ENCODE results near the gene CPT1B.

The CPT1B gene

DNA sequence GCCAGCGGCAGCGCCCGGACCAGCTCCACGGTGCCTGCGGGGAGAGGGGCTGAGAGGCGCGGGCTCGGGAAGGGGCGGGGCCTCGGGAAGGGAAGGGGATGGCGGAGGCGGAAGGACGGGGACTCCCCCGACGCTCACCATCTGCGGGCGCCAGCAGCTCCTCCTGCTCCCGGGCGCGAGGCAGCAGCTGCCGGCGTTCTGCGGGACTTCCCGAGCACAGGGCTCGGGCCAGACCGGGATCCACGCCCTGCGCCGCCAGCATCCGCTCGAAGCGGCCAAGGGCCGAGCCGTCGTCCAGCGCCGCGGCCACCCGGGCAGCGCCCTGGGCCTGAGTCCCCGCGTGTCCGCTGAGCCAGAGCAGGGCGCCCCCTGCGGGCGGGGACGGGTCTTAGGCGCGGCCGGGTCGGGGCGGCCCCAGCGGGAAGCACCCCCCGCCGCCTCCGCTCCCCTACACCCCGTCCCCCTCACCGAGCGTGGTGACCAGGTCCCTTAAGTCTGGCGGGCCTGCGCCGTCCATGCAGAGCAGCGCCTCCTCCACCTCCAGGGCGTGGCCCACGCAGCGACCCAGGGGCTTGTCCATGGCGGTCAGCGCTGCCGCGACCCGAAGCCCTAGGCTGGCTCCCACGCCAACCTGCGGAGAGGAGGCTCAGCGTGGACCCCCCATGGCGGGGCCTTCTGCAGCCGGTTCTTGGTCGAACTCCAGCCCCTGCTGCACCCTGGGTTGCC, 52.0 kb downstream of the CPT1B start (continued):
- TF ChIP-seq ZNF280C (tag by site-specific recombination; IDR thresholded peaks at IDR 0.05) (no peak), ZNF354C (tag by site-specific recombination; IDR thresholded peaks at IDR 0.05; ENCODE audit: borderline replicate concordance, low read depth) (no peak), KLF16 (tag by site-specific recombination; IDR thresholded peaks at IDR 0.05) (peak; percentile 56; the same call in 1 of the 2 replicates), OSR2 (tag by site-specific recombination; IDR thresholded peaks at IDR 0.05) (peak; percentile 21; the same call in 1 of the 2 replicates), ZFP69B (tag by site-specific recombination; IDR thresholded peaks at IDR 0.05) (no peak), EGR2 (tag by site-specific recombination; IDR thresholded peaks at IDR 0.05; ENCODE audit: low read depth) (peak; percentile 35), GLIS1 (tag by site-specific recombination; IDR thresholded peaks at IDR 0.05) (peak; percentile 20; the same call in 1 of the 2 replicates), ZNF660 (tag by site-specific recombination; IDR thresholded peaks at IDR 0.05) (peak; percentile 91), ZIC2 (tag by site-specific recombination; IDR thresholded peaks at IDR 0.05) (peak; percentile 86), ZNF76 (tag by site-specific recombination; IDR thresholded peaks at IDR 0.05; ENCODE audit: borderline replicate concordance, low read depth) (peak; percentile 9; the same call in 1 of the 2 replicates), HOXC10 (CRISPR knock-in tag; IDR thresholded peaks at IDR 0.05) (0 out of 2 replicates have a peak, but pooled peaks have one; percentile 37), ZNF391 (tag by site-specific recombination; IDR thresholded peaks at IDR 0.05; ENCODE audit: borderline replicate concordance, low read depth) (no peak; the same call in 1 of the 2 replicates), ZNF561 (tag by site-specific recombination; IDR thresholded peaks at IDR 0.05; ENCODE audit: borderline replicate concordance) (peak; percentile 59), ZNF350 (tag by site-specific recombination; IDR thresholded peaks at IDR 0.05) (no peak), SCRT1 (tag by site-specific recombination; IDR thresholded peaks at IDR 0.05; ENCODE audit: borderline replicate concordance) (no peak), PATZ1 (tag by site-specific recombination; IDR thresholded peaks at IDR 0.05) (0 out of 2 replicates have a peak, but pooled peaks have one; percentile 20), ZFHX2 (tag by site-specific recombination; conservative IDR thresholded peaks at IDR 0.05) (peak; percentile 51; the same call in 1 of the 2 replicates), RBAK (tag by site-specific recombination; IDR thresholded peaks at IDR 0.05) (no peak), ZNF169 (tag by site-specific recombination; IDR thresholded peaks at IDR 0.05) (no peak), ZNF202 (tag by site-specific recombination; IDR thresholded peaks at IDR 0.05; ENCODE audit: borderline replicate concordance) (no peak), ZSCAN16 (tag by site-specific recombination; IDR thresholded peaks at IDR 0.05) (no peak), ZNF473 (tag by site-specific recombination; IDR thresholded peaks at IDR 0.05) (no peak)
- TF ChIP-seq, protein P1, sequence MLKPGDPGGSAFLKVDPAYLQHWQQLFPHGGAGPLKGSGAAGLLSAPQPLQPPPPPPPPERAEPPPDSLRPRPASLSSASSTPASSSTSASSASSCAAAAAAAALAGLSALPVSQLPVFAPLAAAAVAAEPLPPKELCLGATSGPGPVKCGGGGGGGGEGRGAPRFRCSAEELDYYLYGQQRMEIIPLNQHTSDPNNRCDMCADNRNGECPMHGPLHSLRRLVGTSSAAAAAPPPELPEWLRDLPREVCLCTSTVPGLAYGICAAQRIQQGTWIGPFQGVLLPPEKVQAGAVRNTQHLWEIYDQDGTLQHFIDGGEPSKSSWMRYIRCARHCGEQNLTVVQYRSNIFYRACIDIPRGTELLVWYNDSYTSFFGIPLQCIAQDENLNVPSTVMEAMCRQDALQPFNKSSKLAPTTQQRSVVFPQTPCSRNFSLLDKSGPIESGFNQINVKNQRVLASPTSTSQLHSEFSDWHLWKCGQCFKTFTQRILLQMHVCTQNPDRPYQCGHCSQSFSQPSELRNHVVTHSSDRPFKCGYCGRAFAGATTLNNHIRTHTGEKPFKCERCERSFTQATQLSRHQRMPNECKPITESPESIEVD (tag by site-specific recombination; IDR thresholded peaks at IDR 0.05): no peak
